Hepatocyte (in vitro differentiated cells): ENCODE results near the gene MBD3L1. TPM values are rescaled to one million over a fixed set of nuclear protein-coding genes. Genes with fewer than 3 reads are reported as not detected.

Source experiments
- DNase-seq: peaks from one replicate; pipeline ENCODE4 v3.0.0-alpha.2; 2016; ENCODE audit warnings: low spot score
- H2AFZ ChIP-seq: fragments of 200-600 bp; sonication (generic); 2 replicates; pipeline ENCODE4 v1.6.0; 2016; ENCODE audit warnings: antibody characterized with exemption, mild to moderate bottlenecking
- H3K27ac ChIP-seq: fragments of 200-600 bp; sonication (generic); 2 replicates; pipeline ENCODE4 v1.5.1; 2016; ENCODE audit warnings: mild to moderate bottlenecking
- H3K27me3 ChIP-seq: fragments of 200-600 bp; sonication (generic); 2 replicates; pipeline ENCODE4 v1.6.1; 2016
- H3K36me3 ChIP-seq: fragments of 200-600 bp; sonication (generic); replicated peaks from 2 replicates; pipeline ENCODE4 v1.5.1; 2016; ENCODE audit warnings: low read depth; ENCODE audit not compliant: insufficient read depth
- H3K4me1 ChIP-seq: fragments of 200-600 bp; sonication (generic); 2 replicates; pipeline ENCODE4 v1.5.1; 2016; ENCODE audit warnings: mild to moderate bottlenecking, moderate library complexity; ENCODE audit not compliant: insufficient read depth
- H3K4me2 ChIP-seq: fragments of 200-600 bp; sonication (generic); 2 replicates; pipeline ENCODE4 v1.6.0; 2016
- H3K4me3 ChIP-seq: fragments of 200-600 bp; sonication (generic); 2 replicates; pipeline ENCODE4 v1.5.1; 2016; ENCODE audit warnings: mild to moderate bottlenecking
- H3K79me2 ChIP-seq: fragments of 200-600 bp; sonication (generic); 2 replicates; pipeline ENCODE4 v1.6.0; 2017; ENCODE audit warnings: mild to moderate bottlenecking
- H3K9me2 ChIP-seq: fragments of 200-600 bp; sonication (generic); replicated peaks from 2 replicates; pipeline ENCODE4 v1.6.0; 2017; ENCODE audit warnings: mild to moderate bottlenecking; ENCODE audit not compliant: insufficient read depth
- H3K9me3 ChIP-seq: fragments of 200-600 bp; sonication (generic); 2 replicates; pipeline ENCODE4 v1.5.1; 2016; ENCODE audit warnings: low read depth, mild to moderate bottlenecking
- H4K20me1 ChIP-seq: fragments of 200-600 bp; sonication (generic); 2 replicates; pipeline ENCODE4 v1.6.0; 2016; ENCODE audit warnings: mild to moderate bottlenecking; ENCODE audit not compliant: insufficient read depth, poor library complexity, severe bottlenecking
- CTCF ChIP-seq: fragments of 200-600 bp; sonication (generic); IDR thresholded peaks from 2 replicates; pipeline ENCODE4 v1.5.1; 2016; ENCODE audit warnings: antibody characterized with exemption, mild to moderate bottlenecking; ENCODE audit not compliant: poor library complexity
- EZH2 ChIP-seq: fragments of 200-600 bp; sonication (generic); IDR thresholded peaks from 2 replicates; pipeline ENCODE4 v1.6.1; 2016; ENCODE audit warnings: antibody characterized with exemption, mild to moderate bottlenecking, borderline replicate concordance
- EZH2phosphoT487 ChIP-seq: fragments of 200-600 bp; sonication (generic); IDR thresholded peaks from one replicate; pipeline ENCODE4 v1.6.1; 2018; ENCODE audit warnings: antibody characterized with exemption, mild to moderate bottlenecking, low read depth, moderate library complexity; ENCODE audit not compliant: unreplicated experiment, severe bottlenecking
- WGBS: methylation state at CpG from one replicate; pipeline ENCODE4 v1.1.6; 2016; ENCODE audit warnings: low lambda C conversion rate; ENCODE audit errors: missing lambda C conversion rate; 5-methylcytosine and 5-hydroxymethylcytosine counted together
- polyA plus RNA-seq: library from polyadenylated mRNA; unstranded; fragments of >200 nt; fragmentation: Nextera tagmentation; extraction: Ambion mirVana; gene quantifications from 2 replicates; pipeline ENCODE4 v1.2.1, GENCODE V29; 2016
- total RNA-seq: library from RNA; depleted of rRNA; stranded (reverse); fragments of >200 nt; gene quantifications from 2 replicates; pipeline ENCODE4 v1.2.3, GENCODE V29; 2014

The MBD3L1 gene
- total and polyA plus RNA-seq, 2 experiments from 2014 or later = not detected

DNA sequence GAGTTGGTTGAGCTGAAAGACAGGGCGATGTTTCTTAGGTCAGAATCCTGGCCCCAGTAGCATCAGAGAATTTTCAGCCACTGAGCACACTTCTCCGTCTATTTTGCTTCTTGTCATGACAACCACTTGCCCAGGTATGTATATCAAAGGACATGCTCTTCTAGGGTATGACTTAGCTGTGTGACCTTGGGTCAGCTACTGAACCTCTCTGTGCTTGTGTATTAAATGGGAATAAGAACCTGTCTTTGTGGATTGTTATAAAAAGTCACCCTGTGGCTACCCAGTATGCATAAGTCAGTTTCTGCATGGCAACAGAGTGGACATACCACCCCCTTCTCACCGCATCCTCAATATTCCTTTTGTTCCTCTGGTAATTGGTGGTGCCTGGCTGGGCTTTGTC, 26.1 kb downstream of the MBD3L1 start:
- H2AFZ ChIP-seq = no peak overlapping the region
- no peak overlapping the region for H3K4me3 ChIP-seq
- no peaks in the 10 kb centered on the region for H3K9me3 ChIP-seq
- no peaks in the 10 kb centered on the region for H3K9me2 ChIP-seq
- H3K4me1 ChIP-seq = no peaks in the 10 kb centered on the region
- DNase-seq = no peak
- no peak for TF ChIP-seq EZH2
- H4K20me1 ChIP-seq = no peaks in the 10 kb centered on the region
- no peaks in the 10 kb centered on the region for H3K79me2 ChIP-seq
- WGBS = 83% methylated on average over 3 of the region's 3 CpGs
- H3K36me3 ChIP-seq = no peaks in the 10 kb centered on the region
- no peak overlapping the region for H3K4me2 ChIP-seq
- H3K27ac ChIP-seq = no peak overlapping the region
- H3K27me3 ChIP-seq = no peaks in the 10 kb centered on the region

DNA sequence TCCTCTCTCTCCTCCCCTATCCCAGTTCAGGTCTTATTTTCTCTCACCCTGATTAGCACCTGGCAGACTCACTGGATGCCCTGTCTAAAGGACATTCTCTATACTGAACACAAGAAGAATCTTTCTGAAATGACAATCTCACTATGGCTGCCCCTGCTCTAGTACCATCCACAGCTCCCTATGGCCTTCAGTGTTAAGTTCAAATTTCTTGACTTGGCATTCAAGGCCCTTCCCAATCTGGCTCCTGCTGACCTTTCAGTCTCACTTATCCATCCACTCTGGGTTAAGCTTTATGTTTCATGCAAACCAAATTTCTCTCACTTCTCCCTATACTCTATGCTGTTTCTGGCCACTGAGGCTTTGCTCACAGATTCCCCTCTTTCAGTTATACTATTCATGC, 34.2 kb downstream of the MBD3L1 start:
- TF ChIP-seq EZH2phosphoT487 = no peak
- TF ChIP-seq EZH2 = no peak
- no peak for TF ChIP-seq CTCF
- Histone ChIP-seq H3K27me3 (no peaks in the 10 kb centered on the region), H3K4me1 (no peaks in the 10 kb centered on the region), H2AFZ (no peak overlapping the region), H3K9me3 (no peaks in the 10 kb centered on the region), H3K36me3 (no peaks in the 10 kb centered on the region), H3K9me2 (no peaks in the 10 kb centered on the region), H3K4me2 (no peak overlapping the region), H3K27ac (no peak overlapping the region), H3K79me2 (no peaks in the 10 kb centered on the region), H4K20me1 (no peaks in the 10 kb centered on the region), H3K4me3 (no peak overlapping the region)
- DNase-seq = no peak

DNA sequence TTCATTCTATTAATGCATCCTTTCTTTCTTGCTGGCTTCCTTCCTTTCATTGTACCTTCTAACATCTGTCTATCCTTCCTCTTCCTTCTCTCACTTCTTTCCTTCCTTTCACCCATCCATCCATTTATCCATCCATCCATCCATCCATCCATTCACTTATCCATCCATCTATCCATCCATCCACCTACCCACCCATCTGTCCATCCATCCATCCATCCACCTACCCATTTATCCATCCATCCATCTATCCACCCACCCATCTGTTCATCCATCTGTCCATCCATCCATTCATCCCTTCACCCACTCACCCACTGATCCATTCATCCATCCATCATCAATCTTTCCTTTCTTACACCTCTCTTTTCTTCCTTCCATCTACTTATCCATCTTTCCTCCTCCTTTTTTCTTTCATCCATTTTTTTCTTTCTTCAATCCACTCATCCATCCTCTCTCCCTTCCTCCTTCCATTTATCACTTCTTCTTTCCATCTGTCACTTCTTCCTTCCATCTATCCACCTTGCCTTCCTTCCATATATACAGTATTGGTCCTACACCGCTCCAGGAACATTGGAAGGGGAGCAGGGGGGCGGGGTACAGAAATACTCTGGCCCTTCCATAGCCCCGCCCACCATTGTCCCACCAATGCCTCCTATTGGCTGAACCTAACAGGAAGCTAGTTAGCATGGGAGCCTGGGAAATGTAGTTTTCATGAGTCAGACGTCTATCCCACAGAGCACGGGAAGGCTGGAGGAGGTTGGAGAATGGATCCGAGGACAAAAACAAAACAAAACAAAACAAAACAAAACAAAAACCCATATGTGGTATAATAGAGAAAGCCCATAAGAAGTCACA, 45.9 kb downstream of the MBD3L1 start:
- Histone ChIP-seq H3K27me3 (no peaks in the 10 kb centered on the region), H3K79me2 (no peaks in the 10 kb centered on the region), H3K4me1 (no peaks in the 10 kb centered on the region), H3K27ac (no peak overlapping the region), H3K4me3 (no peak overlapping the region), H4K20me1 (no peaks in the 10 kb centered on the region), H3K9me3 (no peaks in the 10 kb centered on the region), H3K4me2 (no peak overlapping the region), H2AFZ (no peak overlapping the region), H3K36me3 (no peaks in the 10 kb centered on the region), H3K9me2 (no peaks in the 10 kb centered on the region)
- 60% methylated on average over 6 of the region's 6 CpGs for WGBS
- no peak for TF ChIP-seq EZH2
- no peak for TF ChIP-seq EZH2phosphoT487
- no peak for TF ChIP-seq CTCF
- no peak for DNase-seq

DNA sequence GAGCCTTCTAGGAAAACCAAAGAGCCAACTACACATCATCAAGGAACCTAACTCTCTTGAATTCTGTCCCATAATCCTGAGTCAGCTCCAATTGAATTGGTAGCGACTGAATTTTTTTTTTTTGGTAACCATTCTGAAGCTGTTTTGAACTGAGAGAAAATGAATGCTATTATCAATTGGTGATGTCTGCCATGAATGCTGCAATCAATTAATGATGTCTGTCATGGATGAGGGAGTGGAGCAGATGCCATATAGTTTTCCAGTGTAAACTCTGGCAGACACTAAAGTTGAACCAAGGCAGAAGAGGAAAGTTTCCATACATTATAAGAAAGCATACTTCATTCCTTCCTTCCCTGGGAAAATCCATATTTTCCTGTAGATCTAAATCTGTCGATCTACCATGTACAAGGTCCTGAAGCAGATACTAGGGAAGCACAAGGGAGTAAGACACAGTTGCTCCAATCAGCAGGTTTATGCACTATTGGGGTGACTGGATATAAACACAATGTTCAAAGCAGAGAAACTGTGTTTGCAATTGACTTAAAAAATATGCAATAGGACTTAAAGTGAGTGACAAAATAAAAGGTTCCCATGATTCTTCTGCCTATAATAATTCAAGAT, 48.8 kb downstream of the MBD3L1 start:
- DNase-seq = no peak
- Histone ChIP-seq H3K9me2 (no peaks in the 10 kb centered on the region), H3K4me3 (no peak overlapping the region), H3K36me3 (no peaks in the 10 kb centered on the region), H4K20me1 (no peaks in the 10 kb centered on the region), H3K79me2 (no peaks in the 10 kb centered on the region), H3K27ac (no peak overlapping the region), H3K9me3 (no peaks in the 10 kb centered on the region), H3K27me3 (no peaks in the 10 kb centered on the region), H2AFZ (no peak overlapping the region), H3K4me1 (no peaks in the 10 kb centered on the region), H3K4me2 (no peak overlapping the region)
- TF ChIP-seq EZH2phosphoT487 (no peak), CTCF (no peak), EZH2 (no peak)
- WGBS = 50% methylated on average over 2 of the region's 2 CpGs
